OCI-LY3 (cell line): Measurements from ENCODE around the gene ATXN7.

Source experiments
- H2AFZ ChIP-seq: fragments of 200-600, 300-600 bp; shearing (Covaris generic); 2 replicates; pipeline ENCODE4 v1.6.0; 2014; ENCODE audit warnings: antibody characterized with exemption, low read depth, low read length
- H3K27ac ChIP-seq: fragments of 200-600, 300-600 bp; sonication (generic); 2 replicates; pipeline ENCODE4 v1.5.1; 2014; ENCODE audit warnings: mild to moderate bottlenecking, low read length, moderate library complexity, mixed read lengths
- H3K27me3 ChIP-seq: fragments of 200-600, 300-600 bp; sonication (generic); 2 replicates; pipeline ENCODE4 v1.6.1; 2014; ENCODE audit warnings: low read depth, low read length, mixed read lengths
- H3K36me3 ChIP-seq: fragments of 200-600, 300-600 bp; sonication (generic); replicated peaks from 2 replicates; pipeline ENCODE3; 2014; ENCODE audit warnings: low read depth, low read length, mixed read lengths
- H3K4me1 ChIP-seq: fragments of 300-600, 200-600 bp; sonication (generic); 2 replicates; pipeline ENCODE4 v1.6.1; 2014; ENCODE audit warnings: low read length, mixed read lengths
- H3K4me2 ChIP-seq: fragments of 200-600, 300-600 bp; sonication (generic); 2 replicates; pipeline ENCODE4 v1.6.1; 2014; ENCODE audit warnings: low read length, mixed read lengths
- H3K4me3 ChIP-seq: fragments of 300-600, 200-600 bp; sonication (generic); 2 replicates; pipeline ENCODE4 v1.5.1; 2014; ENCODE audit warnings: antibody characterized with exemption, mild to moderate bottlenecking, low read length, moderate library complexity
- H3K79me2 ChIP-seq: fragments of 300-600, 200-600 bp; shearing (Covaris generic); 2 replicates; pipeline ENCODE4 v1.6.1; 2014; ENCODE audit warnings: mild to moderate bottlenecking, low read length, mixed read lengths
- H3K9ac ChIP-seq: fragments of 300-600, 200-600 bp; shearing (Covaris generic); 2 replicates; pipeline ENCODE4 v1.6.0; 2014; ENCODE audit warnings: mild to moderate bottlenecking, low read length, moderate library complexity
- H3K9me3 ChIP-seq: fragments of 200-600, 300-600 bp; shearing (Covaris generic); 2 replicates; pipeline ENCODE4 v1.6.1; 2014; ENCODE audit warnings: low read length, mixed read lengths; ENCODE audit not compliant: insufficient read depth
- H4K20me1 ChIP-seq: fragments of 200-600, 300-600 bp; sonication (generic); 2 replicates; pipeline ENCODE4 v1.6.1; 2016; ENCODE audit warnings: low read length, mixed read lengths; ENCODE audit not compliant: insufficient read depth
- EZH2phosphoT487 ChIP-seq: fragments of 200-600 bp; shearing (Covaris generic); IDR thresholded peaks from 2 replicates; pipeline ENCODE4 v1.6.1; 2018; ENCODE audit warnings: antibody characterized with exemption, mixed run types, low read depth
- TF ChIP-seq, protein P1 (sequence below): fragments of 200-600, 300-600 bp; sonication (generic); IDR thresholded peaks from 2 replicates; pipeline ENCODE4 v1.5.1; 2014; ENCODE audit warnings: antibody characterized with exemption, low read length, low read depth

The ATXN7 gene

DNA sequence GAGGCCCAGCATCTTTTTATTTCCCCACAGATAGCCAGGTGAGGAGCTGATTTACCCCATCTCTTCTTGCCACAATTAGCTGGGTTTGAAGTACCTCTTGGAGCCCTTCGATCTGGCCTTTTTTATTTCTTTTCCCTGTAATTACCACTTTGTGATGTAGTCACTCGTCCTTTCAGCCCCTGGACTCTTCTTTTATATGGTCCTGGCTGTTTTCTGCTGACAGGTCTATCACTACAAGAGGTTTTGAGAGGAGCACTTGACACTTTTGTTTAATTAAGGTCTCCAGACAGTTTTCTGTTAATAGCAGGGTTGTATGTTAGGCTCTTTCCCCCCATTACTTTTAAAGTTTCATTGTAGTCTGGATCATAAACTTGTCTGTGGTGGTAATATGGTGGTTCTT is 11.8 kb downstream of the ATXN7 start:
- H3K4me1 ChIP-seq, result no peaks in the 10 kb centered on the region
- H3K4me2 ChIP-seq, result no peak overlapping the region
- peaks cover 95% of the 10 kb centered on the region for H3K79me2 ChIP-seq
- no peak overlapping the region for H3K9ac ChIP-seq
- peaks cover 81% of the 10 kb centered on the region for H4K20me1 ChIP-seq
- no peaks in the 10 kb centered on the region for H3K9me3 ChIP-seq
- H3K27ac ChIP-seq, result no peak overlapping the region
- no peaks in the 10 kb centered on the region for H3K27me3 ChIP-seq
- no peak overlapping the region for H3K4me3 ChIP-seq
- no peak for TF ChIP-seq EZH2phosphoT487
- TF ChIP-seq, protein P1, sequence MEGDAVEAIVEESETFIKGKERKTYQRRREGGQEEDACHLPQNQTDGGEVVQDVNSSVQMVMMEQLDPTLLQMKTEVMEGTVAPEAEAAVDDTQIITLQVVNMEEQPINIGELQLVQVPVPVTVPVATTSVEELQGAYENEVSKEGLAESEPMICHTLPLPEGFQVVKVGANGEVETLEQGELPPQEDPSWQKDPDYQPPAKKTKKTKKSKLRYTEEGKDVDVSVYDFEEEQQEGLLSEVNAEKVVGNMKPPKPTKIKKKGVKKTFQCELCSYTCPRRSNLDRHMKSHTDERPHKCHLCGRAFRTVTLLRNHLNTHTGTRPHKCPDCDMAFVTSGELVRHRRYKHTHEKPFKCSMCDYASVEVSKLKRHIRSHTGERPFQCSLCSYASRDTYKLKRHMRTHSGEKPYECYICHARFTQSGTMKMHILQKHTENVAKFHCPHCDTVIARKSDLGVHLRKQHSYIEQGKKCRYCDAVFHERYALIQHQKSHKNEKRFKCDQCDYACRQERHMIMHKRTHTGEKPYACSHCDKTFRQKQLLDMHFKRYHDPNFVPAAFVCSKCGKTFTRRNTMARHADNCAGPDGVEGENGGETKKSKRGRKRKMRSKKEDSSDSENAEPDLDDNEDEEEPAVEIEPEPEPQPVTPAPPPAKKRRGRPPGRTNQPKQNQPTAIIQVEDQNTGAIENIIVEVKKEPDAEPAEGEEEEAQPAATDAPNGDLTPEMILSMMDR, result no peak
- H2AFZ ChIP-seq, result no peak overlapping the region
- peaks cover 9% of the 10 kb centered on the region for H3K36me3 ChIP-seq

DNA sequence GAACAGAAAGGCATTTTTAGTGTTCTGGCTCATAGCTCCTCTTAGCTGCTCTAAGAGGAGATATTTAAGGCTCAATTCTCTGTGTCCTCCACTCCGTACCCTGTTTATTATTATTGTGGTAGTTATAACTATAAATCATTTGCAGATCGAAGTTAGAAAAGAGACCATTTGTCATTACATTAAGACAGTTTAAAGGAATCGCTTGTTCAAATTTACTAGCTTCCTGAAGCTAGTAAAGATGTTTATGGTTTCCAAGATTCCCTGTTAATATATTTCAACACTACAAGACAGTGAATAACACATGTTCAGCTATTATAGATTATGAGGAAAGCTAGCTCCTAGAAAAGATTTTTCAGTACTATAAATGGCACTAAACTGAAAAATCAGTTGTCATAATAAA is 12.6 kb downstream of the ATXN7 start:
- Histone ChIP-seq H3K36me3 (peaks cover 9% of the 10 kb centered on the region), H2AFZ (no peak overlapping the region), H3K79me2 (peaks cover 95% of the 10 kb centered on the region), H3K27me3 (no peaks in the 10 kb centered on the region), H3K27ac (no peak overlapping the region), H3K4me1 (no peaks in the 10 kb centered on the region), H3K4me2 (no peak overlapping the region), H4K20me1 (peaks cover 84% of the 10 kb centered on the region), H3K9ac (no peak overlapping the region), H3K4me3 (no peak overlapping the region), H3K9me3 (no peaks in the 10 kb centered on the region)
- no peak for TF ChIP-seq EZH2phosphoT487
- TF ChIP-seq, protein P1, result no peak

DNA sequence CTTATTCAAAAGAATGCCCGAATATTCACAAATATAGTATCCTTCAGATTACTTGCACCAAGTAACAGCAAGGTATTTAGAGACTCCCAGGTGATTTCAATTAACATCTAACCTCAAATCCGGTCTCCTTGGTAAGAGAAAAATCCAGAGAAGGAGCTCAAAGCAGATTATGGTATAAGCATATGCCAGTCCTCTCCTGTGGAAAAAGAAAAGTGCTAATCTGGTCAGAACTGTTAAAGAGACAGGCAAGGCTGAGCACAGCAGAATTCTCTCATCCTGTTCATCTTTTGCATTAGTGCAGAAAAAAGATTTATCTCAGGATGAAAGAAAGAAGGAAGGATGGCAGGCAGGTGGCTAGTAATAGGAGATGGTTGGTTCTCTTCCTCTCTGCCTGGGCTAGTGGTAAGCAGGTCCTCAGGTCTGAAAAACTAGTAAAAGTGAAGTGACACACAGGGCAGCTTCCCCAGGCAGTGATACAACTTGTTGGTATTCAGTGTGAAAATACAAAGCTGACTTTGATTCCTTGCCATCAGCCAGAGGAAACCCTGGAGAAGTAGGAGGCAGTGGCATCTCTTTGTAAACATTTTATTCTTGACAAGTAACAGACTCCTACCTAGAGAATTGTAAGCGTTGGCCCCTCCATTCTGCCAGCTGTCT is 14.2 kb downstream of the ATXN7 start:
- Histone ChIP-seq H3K79me2 (peaks cover 97% of the 10 kb centered on the region), H3K4me1 (no peaks in the 10 kb centered on the region), H4K20me1 (peaks cover 87% of the 10 kb centered on the region), H3K36me3 (peaks cover 9% of the 10 kb centered on the region), H2AFZ (no peak overlapping the region), H3K4me3 (no peak overlapping the region), H3K9ac (no peak overlapping the region), H3K4me2 (no peak overlapping the region), H3K9me3 (no peaks in the 10 kb centered on the region), H3K27ac (no peak overlapping the region), H3K27me3 (no peaks in the 10 kb centered on the region)
- TF ChIP-seq, protein P1, result no peak
- TF ChIP-seq EZH2phosphoT487, result no peak

DNA sequence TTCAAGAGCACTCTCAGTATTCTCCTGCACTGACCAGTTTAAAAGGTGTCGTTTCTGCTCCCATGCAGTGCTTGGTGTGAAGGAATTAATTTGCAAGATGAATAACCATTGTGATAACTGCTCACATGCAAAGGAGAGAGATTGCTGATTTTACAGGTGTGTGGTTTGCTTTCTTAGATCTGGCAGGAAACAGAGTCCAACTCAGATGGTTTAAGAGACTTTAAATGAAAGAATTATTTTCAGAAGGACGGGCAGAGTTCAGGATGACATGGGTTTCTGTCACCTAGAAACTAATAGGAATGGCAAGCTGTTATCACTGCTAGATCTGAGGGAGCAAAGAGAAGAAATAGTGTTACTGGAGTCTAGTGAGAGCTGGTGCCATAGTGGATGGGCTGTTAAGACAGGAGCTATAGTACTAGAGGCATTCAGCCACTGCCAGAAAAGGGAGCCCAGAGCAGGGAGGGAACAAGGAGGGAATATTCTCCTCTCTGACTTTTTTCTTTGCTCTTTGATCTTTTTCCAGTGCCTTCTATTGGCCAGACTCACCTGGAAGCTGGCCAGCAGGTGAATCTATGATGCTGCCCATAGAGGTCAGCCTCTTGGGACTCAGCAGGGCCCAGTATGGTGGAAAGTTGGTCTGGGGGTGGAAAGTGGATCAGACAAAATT is 14.9 kb downstream of the ATXN7 start:
- no peak overlapping the region for H3K27ac ChIP-seq

More for the DNA sequence above, 14.9 kb downstream of the ATXN7 start:
- Histone ChIP-seq H3K9me3 (no peaks in the 10 kb centered on the region), H3K9ac (no peak overlapping the region), H2AFZ (no peak overlapping the region), H3K4me1 (no peaks in the 10 kb centered on the region), H3K27me3 (no peaks in the 10 kb centered on the region), H4K20me1 (peaks cover 87% of the 10 kb centered on the region), H3K79me2 (peaks cover 97% of the 10 kb centered on the region), H3K36me3 (peaks cover 6% of the 10 kb centered on the region), H3K4me2 (no peak overlapping the region), H3K4me3 (no peak overlapping the region)
- TF ChIP-seq, protein P1, result no peak
- TF ChIP-seq EZH2phosphoT487, result no peak
